ENCODE data around the gene EIF5B.

EIF5B gene

GRCh38 chr2:99417396-99417795 lies 80.2 kb downstream of the EIF5B start:
- no peak for DNase-seq

GRCh38 chr2:99420031-99420430 lies 82.8 kb downstream of the EIF5B start:
- no peak for DNase-seq

GRCh38 chr2:99420751-99421299 lies 83.6 kb downstream of the EIF5B start:
- no peak for DNase-seq

GRCh38 chr2:99421469-99421868 lies 84.3 kb downstream of the EIF5B start:
- no peak for DNase-seq

GRCh38 chr2:99422599-99422998 lies 85.4 kb downstream of the EIF5B start:
- no peak for DNase-seq

GRCh38 chr2:99424371-99424770 lies 87.2 kb downstream of the EIF5B start:
- DNase-seq = no peak

GRCh38 chr2:99425022-99425421 lies 87.8 kb downstream of the EIF5B start:
- DNase-seq = no peak

- DNase-seq = peak in 1 of 5 experiments; percentile 34
These were observed 93.6 kb downstream of the EIF5B start for GRCh38 chr2:99430614-99431291.

- DNase-seq = no peak
These were observed 94.5 kb downstream of the EIF5B start for GRCh38 chr2:99431587-99432275.

- no peak for DNase-seq
These were observed 96.2 kb downstream of the EIF5B start for GRCh38 chr2:99433340-99433739.

- no peak for DNase-seq
These were observed 99.7 kb downstream of the EIF5B start for GRCh38 chr2:99436874-99437273.

- no peak for DNase-seq
These were observed 102.8 kb downstream of the EIF5B start for GRCh38 chr2:99439971-99440505.

- DNase-seq = no peak
These were observed 105.6 kb downstream of the EIF5B start for GRCh38 chr2:99442837-99443236.

- DNase-seq = no peak
These were observed 107.0 kb downstream of the EIF5B start for GRCh38 chr2:99444222-99444621.

GRCh38 chr2:99445065-99445464 lies 107.9 kb downstream of the EIF5B start:
- no peak for DNase-seq

GRCh38 chr2:99448556-99448955 lies 111.4 kb downstream of the EIF5B start:
- no peak for DNase-seq

- no peak for DNase-seq
These were observed 113.0 kb downstream of the EIF5B start for GRCh38 chr2:99450199-99450598.
